GM23338 (cell line): ENCODE data around the gene UVRAG.

Experiments
- EZH2 ChIP-seq: fragments of 200-600 bp; sonication (generic); IDR thresholded peaks from one replicate; pipeline ENCODE4 v1.8.0; 2017; ENCODE audit warnings: antibody characterized with exemption, mild to moderate bottlenecking, low read depth; ENCODE audit not compliant: unreplicated experiment
- TF ChIP-seq, protein P1 (sequence below), 2 experiments: fragments of 200-600 bp in 1 of 2; sonication (generic) in 1 of 2; conservative IDR thresholded peaks; 2 replicates each; pipeline versions ENCODE4 v1.5.1 to v1.6.1; 2016 to 2017; ENCODE audit warnings: antibody characterized with exemption in 2 of 2, low read depth in 2 of 2, mild to moderate bottlenecking in 2 of 2, moderate library complexity in 1 of 2

DNA sequence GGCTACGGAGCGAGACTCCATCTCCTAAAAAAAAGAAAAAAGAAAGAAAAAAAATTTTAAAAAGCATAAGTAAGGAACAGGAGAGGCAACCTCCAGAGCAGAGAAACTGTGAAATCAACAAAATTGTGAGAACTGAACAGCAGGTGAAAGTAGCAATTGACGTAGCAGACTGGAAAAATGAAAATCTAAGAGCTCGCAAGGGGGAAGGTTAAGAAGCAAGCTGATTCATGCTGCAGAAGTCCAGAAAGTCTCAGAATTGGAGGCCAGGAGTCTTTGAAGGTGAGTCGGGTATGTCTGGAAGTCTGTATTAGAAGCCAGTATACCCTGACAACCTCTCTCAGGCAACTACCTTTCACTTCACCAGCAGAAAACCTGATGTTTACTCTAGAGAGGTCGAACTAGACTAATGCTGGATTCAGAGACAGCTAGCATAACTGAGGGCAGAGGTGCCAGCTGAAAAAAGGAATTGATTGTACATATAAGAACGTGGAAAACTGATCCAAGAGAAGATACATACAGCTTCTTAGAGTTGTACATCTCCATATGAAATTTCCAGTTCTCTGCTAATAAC is 229.8 kb downstream of the UVRAG start:
- TF ChIP-seq, protein P1, sequence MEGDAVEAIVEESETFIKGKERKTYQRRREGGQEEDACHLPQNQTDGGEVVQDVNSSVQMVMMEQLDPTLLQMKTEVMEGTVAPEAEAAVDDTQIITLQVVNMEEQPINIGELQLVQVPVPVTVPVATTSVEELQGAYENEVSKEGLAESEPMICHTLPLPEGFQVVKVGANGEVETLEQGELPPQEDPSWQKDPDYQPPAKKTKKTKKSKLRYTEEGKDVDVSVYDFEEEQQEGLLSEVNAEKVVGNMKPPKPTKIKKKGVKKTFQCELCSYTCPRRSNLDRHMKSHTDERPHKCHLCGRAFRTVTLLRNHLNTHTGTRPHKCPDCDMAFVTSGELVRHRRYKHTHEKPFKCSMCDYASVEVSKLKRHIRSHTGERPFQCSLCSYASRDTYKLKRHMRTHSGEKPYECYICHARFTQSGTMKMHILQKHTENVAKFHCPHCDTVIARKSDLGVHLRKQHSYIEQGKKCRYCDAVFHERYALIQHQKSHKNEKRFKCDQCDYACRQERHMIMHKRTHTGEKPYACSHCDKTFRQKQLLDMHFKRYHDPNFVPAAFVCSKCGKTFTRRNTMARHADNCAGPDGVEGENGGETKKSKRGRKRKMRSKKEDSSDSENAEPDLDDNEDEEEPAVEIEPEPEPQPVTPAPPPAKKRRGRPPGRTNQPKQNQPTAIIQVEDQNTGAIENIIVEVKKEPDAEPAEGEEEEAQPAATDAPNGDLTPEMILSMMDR (conservative IDR thresholded peaks at IDR 0.05; ENCODE audit: low read depth in 2 of 2): no peak
- no peak for TF ChIP-seq EZH2
